ENCODE data around the gene POR.
"Not testable (repeated sequence)": the region's sequence is repeated elsewhere in the genome, so short reads cannot be mapped to it uniquely, and the experiment has no call there.

Gene POR

GRCh38 chr7:75885036-75885435 is 29.9 kb upstream of the POR start:
- DNase-seq: no peak

- no peak for DNase-seq
These were observed 27.1 kb upstream of the POR start for GRCh38 chr7:75887669-75888369.

- DNase-seq: no peak
These were observed 26.3 kb upstream of the POR start for GRCh38 chr7:75888464-75889222.

- DNase-seq: no peak
These were observed 25.6 kb upstream of the POR start for GRCh38 chr7:75889223-75889825.

- no peak for DNase-seq
These were observed 25.1 kb upstream of the POR start for GRCh38 chr7:75889826-75890225.

GRCh38 chr7:75891237-75891636 is 23.7 kb upstream of the POR start:
- not testable (repeated sequence) for DNase-seq

- DNase-seq: no peak
These were observed 23.0 kb upstream of the POR start for GRCh38 chr7:75891815-75892411.

- DNase-seq: no peak
These were observed 22.2 kb upstream of the POR start for GRCh38 chr7:75892634-75893272.

- no peak for DNase-seq
These were observed 18.1 kb upstream of the POR start for GRCh38 chr7:75896803-75897327.

GRCh38 chr7:75900617-75901315 is 14.2 kb upstream of the POR start:
- no peak for DNase-seq

- no peak for DNase-seq
These were observed 9.0 kb upstream of the POR start for GRCh38 chr7:75905785-75906604.

- DNase-seq: no peak
These were observed 7.8 kb upstream of the POR start for GRCh38 chr7:75906991-75907667.

GRCh38 chr7:75907668-75908039 is 7.3 kb upstream of the POR start:
- DNase-seq: not testable (repeated sequence)

GRCh38 chr7:75909521-75910132 is 5.3 kb upstream of the POR start:
- no peak for DNase-seq

GRCh38 chr7:75911186-75911585 is 3.8 kb upstream of the POR start:
- not testable (repeated sequence) for DNase-seq

- DNase-seq: no peak
These were observed 1.5 kb upstream of the POR start for GRCh38 chr7:75913437-75913836.

- no peak for DNase-seq
These were observed 743 bp upstream of the POR start for GRCh38 chr7:75914169-75914654.

GRCh38 chr7:75915416-75916156 is 631 bp downstream of the POR start:
- no peak for DNase-seq

GRCh38 chr7:75916259-75916658 is 1.3 kb downstream of the POR start:
- no peak for DNase-seq

Measured in stimulated activated naive CD4-positive, alpha-beta T cell treated with Interleukin-2 at 50 U/mL for 16 hours (primary cell).